ENCODE data around the gene ARID4B.

GRCh38 chr1:235319255-235319654, 8.7 kb downstream of the ARID4B start:
- TF ChIP-seq CTCF (optimal IDR thresholded peaks at IDR 0.05 in 1 of 3, IDR thresholded peaks at IDR 0.05 in 1 of 3, conservative IDR thresholded peaks at IDR 0.05 in 1 of 3; ENCODE audit: extremely low read depth in 1 of 3, insufficient read depth in 2 of 3, low read length in 3 of 3) (no peak), EZH2 (IDR thresholded peaks at IDR 0.05; ENCODE audit: low read length) (no peak)

All from keratinocyte (primary cell).